Liver (tissue), 3 donors: ENCODE measurements around the gene TBC1D10A.

ENCODE experiments used
- FOXA1 ChIP-seq: IDR thresholded peaks from 2 replicates; pipeline ENCODE4 v1.6.1; 2016; ENCODE audit warnings: antibody characterized with exemption
- RAD21 ChIP-seq, 2 donors: IDR thresholded peaks; 2 replicates each; pipeline ENCODE4 v1.6.1; 2016; ENCODE audit warnings: antibody characterized with exemption in 2 of 2, mild to moderate bottlenecking in 2 of 2
- YY1 ChIP-seq: IDR thresholded peaks from 2 replicates; pipeline ENCODE4 v1.6.1; 2016; ENCODE audit warnings: antibody characterized with exemption, mild to moderate bottlenecking
- TF ChIP-seq, protein P1 (sequence below): IDR thresholded peaks from 2 replicates; pipeline ENCODE4 v1.6.1; 2016; ENCODE audit warnings: antibody characterized with exemption
- TF ChIP-seq, protein P2 (sequence below): fragments of 150-350 bp; IDR thresholded peaks from 2 replicates; pipeline ENCODE4 v1.5.1; 2017; ENCODE audit warnings: improper control_type of control experiment, low read depth, low read length; ENCODE audit not compliant: missing input control
- TF ChIP-seq, protein P3 (sequence below): IDR thresholded peaks from 2 replicates; pipeline ENCODE4 v1.6.1; 2016; ENCODE audit warnings: antibody characterized with exemption, mild to moderate bottlenecking
- donor health status: healthy.
- donor health status: healthy.

DNA sequence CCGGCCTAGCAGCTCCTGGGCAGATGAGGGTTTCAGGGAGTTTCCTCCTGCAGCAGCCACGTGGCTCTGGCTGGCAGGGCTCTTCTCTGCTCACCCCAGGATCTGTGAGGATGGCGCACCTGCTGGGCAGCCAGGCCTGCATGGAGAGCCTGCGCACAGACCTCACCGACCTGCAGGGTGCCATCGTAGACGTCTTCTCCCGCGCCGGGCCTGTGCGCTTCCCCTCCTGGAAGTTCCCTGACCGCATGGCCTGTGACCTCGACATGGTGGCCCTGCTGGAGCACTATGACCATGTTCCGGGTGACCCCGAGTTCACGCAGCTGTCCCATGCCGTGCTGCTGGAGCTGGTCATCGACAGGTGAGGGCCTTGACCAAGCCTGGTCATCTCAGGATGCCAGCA, 39.1 kb upstream of the TBC1D10A start:
- TF ChIP-seq, protein P1, sequence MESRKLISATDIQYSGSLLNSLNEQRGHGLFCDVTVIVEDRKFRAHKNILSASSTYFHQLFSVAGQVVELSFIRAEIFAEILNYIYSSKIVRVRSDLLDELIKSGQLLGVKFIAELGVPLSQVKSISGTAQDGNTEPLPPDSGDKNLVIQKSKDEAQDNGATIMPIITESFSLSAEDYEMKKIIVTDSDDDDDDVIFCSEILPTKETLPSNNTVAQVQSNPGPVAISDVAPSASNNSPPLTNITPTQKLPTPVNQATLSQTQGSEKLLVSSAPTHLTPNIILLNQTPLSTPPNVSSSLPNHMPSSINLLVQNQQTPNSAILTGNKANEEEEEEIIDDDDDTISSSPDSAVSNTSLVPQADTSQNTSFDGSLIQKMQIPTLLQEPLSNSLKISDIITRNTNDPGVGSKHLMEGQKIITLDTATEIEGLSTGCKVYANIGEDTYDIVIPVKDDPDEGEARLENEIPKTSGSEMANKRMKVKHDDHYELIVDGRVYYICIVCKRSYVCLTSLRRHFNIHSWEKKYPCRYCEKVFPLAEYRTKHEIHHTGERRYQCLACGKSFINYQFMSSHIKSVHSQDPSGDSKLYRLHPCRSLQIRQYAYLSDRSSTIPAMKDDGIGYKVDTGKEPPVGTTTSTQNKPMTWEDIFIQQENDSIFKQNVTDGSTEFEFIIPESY: no peak
- TF ChIP-seq, protein P2, sequence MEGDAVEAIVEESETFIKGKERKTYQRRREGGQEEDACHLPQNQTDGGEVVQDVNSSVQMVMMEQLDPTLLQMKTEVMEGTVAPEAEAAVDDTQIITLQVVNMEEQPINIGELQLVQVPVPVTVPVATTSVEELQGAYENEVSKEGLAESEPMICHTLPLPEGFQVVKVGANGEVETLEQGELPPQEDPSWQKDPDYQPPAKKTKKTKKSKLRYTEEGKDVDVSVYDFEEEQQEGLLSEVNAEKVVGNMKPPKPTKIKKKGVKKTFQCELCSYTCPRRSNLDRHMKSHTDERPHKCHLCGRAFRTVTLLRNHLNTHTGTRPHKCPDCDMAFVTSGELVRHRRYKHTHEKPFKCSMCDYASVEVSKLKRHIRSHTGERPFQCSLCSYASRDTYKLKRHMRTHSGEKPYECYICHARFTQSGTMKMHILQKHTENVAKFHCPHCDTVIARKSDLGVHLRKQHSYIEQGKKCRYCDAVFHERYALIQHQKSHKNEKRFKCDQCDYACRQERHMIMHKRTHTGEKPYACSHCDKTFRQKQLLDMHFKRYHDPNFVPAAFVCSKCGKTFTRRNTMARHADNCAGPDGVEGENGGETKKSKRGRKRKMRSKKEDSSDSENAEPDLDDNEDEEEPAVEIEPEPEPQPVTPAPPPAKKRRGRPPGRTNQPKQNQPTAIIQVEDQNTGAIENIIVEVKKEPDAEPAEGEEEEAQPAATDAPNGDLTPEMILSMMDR: no peak
- no peak for TF ChIP-seq FOXA1
- TF ChIP-seq, protein P3, sequence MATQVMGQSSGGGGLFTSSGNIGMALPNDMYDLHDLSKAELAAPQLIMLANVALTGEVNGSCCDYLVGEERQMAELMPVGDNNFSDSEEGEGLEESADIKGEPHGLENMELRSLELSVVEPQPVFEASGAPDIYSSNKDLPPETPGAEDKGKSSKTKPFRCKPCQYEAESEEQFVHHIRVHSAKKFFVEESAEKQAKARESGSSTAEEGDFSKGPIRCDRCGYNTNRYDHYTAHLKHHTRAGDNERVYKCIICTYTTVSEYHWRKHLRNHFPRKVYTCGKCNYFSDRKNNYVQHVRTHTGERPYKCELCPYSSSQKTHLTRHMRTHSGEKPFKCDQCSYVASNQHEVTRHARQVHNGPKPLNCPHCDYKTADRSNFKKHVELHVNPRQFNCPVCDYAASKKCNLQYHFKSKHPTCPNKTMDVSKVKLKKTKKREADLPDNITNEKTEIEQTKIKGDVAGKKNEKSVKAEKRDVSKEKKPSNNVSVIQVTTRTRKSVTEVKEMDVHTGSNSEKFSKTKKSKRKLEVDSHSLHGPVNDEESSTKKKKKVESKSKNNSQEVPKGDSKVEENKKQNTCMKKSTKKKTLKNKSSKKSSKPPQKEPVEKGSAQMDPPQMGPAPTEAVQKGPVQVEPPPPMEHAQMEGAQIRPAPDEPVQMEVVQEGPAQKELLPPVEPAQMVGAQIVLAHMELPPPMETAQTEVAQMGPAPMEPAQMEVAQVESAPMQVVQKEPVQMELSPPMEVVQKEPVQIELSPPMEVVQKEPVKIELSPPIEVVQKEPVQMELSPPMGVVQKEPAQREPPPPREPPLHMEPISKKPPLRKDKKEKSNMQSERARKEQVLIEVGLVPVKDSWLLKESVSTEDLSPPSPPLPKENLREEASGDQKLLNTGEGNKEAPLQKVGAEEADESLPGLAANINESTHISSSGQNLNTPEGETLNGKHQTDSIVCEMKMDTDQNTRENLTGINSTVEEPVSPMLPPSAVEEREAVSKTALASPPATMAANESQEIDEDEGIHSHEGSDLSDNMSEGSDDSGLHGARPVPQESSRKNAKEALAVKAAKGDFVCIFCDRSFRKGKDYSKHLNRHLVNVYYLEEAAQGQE: no peak
- no peak for TF ChIP-seq YY1
- TF ChIP-seq RAD21 (IDR thresholded peaks at IDR 0.05): no peak
